GM12874 (cell line): Measurements from ENCODE around the gene SVEP1.

Source experiments
- TF ChIP-seq, protein P1 (sequence below): IDR thresholded peaks from 2 replicates; pipeline ENCODE4 v1.5.1; 2011; ENCODE audit warnings: low read depth, mild to moderate bottlenecking, control low read depth, low read length, moderate library complexity; ENCODE audit not compliant: insufficient read depth

SVEP1 gene

DNA sequence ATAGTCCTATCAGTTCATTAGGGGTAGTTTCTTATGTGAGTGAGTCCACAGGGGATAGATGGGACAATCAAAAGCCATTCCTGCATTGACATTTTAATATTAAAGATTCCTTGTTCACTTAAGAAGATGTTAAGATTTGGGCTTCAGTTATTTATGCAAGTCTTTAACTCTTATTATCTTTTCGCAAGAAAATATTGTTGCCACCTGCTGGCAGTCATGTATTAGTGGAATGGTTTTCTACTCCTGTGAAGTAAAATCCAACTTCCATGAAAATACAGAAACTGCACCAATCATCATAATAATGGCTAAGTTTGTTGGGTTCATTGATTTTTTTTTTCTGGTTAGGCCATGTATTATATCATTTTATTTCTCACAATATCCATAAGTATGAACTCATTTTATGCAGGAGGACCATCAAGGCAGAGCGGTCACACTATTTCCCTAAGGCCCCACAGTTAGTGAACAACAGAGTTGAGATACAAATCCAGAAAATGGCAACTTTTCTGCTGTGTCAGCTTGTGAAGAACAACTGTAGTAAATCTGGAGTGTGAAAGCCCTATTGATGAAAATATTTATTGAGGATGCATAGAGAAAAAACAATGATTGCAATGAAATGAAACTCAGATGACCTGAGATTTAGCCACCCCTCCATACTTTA, 153.4 kb downstream of the SVEP1 start:
- TF ChIP-seq, protein P1, sequence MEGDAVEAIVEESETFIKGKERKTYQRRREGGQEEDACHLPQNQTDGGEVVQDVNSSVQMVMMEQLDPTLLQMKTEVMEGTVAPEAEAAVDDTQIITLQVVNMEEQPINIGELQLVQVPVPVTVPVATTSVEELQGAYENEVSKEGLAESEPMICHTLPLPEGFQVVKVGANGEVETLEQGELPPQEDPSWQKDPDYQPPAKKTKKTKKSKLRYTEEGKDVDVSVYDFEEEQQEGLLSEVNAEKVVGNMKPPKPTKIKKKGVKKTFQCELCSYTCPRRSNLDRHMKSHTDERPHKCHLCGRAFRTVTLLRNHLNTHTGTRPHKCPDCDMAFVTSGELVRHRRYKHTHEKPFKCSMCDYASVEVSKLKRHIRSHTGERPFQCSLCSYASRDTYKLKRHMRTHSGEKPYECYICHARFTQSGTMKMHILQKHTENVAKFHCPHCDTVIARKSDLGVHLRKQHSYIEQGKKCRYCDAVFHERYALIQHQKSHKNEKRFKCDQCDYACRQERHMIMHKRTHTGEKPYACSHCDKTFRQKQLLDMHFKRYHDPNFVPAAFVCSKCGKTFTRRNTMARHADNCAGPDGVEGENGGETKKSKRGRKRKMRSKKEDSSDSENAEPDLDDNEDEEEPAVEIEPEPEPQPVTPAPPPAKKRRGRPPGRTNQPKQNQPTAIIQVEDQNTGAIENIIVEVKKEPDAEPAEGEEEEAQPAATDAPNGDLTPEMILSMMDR, result no peak

DNA sequence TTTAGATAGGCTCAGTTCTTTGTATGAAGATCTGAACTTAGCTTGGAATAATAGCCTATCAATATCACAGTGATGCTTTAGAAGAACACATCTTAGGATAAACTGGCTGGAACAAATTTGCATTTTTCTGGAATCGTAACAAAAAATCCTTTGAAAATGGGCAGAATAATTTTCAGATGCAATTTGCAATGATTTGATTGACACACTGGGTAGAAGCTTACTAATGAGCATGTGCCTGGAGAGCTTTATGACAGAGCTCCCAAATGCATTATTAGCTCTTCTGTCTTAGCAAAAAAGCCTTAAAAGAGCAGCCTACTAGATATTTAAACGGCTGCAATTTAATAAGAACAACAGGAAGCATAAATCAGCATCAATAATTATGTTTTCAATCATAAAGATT, 165.1 kb downstream of the SVEP1 start:
- TF ChIP-seq, protein P1, result no peak

DNA sequence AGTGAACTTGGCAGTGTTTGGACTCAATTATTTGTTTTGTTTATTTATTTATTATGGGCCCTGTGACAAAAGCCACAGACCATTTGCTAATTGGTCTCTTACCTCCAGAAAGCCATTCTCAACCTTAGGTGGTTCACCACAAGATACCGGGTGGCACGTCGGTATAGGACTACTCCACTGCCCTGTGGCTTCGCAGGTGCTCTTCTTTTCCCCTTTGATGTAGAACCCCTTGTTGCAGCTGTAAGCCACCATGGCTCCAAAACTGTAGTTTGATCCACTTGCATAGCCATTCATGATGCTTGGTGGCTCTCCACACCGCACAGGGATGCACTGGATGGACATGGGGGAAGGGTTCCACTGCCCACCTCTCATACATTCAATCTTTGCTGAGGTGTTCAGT, 168.6 kb downstream of the SVEP1 start:
- TF ChIP-seq, protein P1, result no peak

DNA sequence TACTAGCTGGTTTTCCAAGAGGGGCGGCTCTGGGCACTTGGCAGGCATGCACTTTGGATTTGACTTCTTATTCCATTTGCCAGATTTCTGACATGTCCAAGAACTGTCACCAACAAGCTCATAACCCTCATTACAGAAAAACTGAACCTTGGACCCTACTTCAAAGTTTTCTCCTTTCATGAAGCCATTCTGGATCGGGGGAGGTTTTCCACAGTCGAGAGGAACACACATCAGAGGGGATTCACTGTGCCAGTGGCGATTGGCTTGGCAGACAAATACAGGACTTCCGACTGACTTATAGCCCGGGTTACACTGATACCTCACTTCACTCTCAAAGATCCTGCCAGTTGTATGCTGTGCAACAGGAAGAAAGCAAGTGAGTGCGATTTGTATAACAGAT, 170.9 kb downstream of the SVEP1 start:
- TF ChIP-seq, protein P1, result no peak

DNA sequence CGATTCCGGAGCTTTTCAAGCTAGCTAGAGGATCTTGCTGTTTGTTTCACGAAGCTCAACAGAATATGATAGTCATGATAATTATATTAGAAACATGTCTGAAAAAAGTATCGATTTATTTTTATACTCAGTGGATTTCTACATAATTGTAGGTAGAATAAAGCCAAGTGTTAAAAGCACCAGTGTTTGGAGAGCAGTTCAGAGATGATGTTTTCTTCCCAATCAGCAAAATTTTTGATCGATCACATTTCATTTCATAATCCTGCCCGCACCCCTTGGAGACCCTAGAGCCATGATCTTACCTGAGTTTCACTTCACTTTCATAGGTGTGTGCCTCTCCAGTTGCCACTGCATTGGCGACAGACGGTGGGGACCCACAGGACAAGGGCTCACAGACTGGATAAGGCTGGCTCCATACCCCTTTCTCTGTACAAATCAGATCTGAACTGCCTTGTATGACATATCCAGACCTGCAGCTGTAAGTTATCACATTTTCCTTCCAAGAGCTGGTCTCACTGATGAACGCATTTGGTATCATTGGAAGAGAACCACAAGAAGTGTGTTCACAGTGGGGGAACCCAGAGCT, 173.6 kb downstream of the SVEP1 start:
- TF ChIP-seq, protein P1, result no peak

DNA sequence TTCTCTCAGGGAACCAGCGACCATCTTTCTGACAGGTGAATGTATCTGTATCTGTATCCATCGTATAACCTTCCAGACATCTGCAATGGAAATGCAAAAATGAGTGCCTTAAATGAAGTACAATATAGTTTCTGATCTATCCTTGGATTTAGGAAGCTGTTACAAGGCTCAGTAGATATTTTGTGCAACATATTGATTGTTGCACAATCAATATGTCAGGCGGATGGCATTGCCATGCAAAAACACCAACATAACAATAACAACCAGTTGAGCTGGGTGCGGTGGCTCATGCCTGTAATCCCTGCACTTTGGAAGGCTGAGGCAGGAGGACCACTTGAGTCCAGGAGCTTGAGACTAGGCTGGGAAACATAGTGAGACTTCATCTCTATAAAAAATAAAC, 175.1 kb downstream of the SVEP1 start:
- TF ChIP-seq, protein P1, result no peak

DNA sequence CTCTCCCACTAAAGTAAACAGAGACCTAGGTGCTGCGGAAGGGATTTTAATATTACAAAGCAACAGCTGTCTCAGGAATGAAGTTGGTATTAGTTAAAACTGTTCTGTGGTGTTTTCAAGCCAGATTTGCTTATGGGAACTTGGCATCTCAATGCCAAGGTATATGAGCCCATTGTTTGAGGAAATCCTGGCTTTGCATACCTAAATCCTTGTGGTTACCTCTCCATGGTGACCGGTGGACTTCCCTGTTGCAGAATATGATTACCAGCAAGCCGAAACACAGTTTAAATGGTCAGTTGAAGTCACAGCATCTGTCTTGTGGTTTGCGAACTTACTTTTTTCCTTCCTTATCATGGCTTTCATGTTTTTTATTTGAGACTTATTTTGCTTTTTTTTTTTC, 179.6 kb downstream of the SVEP1 start:
- TF ChIP-seq, protein P1, result no peak
